ENCODE results near the gene MYOM1. TPM values are rescaled to one million over a fixed set of nuclear protein-coding genes. Genes with fewer than 3 reads are reported as not detected.

The MYOM1 gene
- polyA plus RNA-seq, 4 donors: 1.5 to 7.9 (median 2.8) TPM

DNA sequence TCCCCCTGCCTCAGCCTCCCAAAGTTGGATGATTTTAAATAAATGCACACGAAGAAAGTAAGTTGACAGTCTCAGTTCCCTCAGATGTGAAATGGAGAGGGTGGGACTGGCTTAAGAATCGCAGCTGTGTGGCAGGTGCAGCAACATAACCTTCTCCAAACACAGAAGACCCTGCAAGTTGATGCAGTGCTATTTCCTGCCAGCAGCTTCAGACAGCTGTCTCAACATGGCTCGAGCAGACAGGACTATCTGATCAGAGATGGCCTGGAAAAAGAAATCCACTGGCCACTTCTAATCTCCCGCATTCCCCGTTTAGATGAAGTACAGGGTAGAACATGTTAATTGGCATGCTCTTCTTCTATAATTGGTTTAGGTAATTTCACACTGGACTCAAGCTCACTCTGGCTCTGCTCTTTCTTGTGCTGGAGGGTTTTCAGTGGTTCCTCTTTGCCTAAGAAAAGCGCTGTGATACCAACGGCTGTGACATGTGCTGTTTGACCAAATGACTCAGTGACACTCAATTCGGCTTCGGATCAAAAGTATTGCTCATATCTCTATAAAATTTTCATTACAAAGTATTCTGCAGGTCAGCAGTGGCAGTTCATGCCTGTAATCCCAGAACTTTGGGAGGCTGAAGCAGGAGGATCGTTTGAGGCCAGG is 40.2 kb downstream of the MYOM1 start:
- DNase-seq (no peak), FAIRE-seq (no peak)
- peaks cover 0 to 5% (median 0%) of the 10 kb centered on the region in 3 donors for H3K4me1 ChIP-seq (ENCODE audit: control insufficient read depth in 3 of 3, insufficient read depth in 2 of 3, low read depth in 1 of 3, low read length in 2 of 3)
- H3K4me3 ChIP-seq (ENCODE audit: low read depth in 1 of 3, low read length in 3 of 3): no peak overlapping the region
- no peaks in the 10 kb centered on the region for H3K27me3 ChIP-seq (ENCODE audit: control insufficient read depth in 3 of 3, insufficient read depth in 3 of 3, low read length in 3 of 3)
- H3K27ac ChIP-seq (ENCODE audit: low read depth in 1 of 3, low read length in 2 of 3): peak overlapping the region in 1 of 3 donors; percentile 12
- no peaks in the 10 kb centered on the region for H3K36me3 ChIP-seq (ENCODE audit: control insufficient read depth in 3 of 3, insufficient read depth in 2 of 3, low read depth in 1 of 3, low read length in 3 of 3)
- H3K9me3 ChIP-seq (ENCODE audit: control insufficient read depth in 2 of 2, insufficient read depth in 1 of 2, low read depth in 1 of 2, low read length in 1 of 2): no peaks in the 10 kb centered on the region
- WGBS, 3 donors: 62 to 78% (median 75%) methylated on average over 10 of the region's 10 CpGs

DNA sequence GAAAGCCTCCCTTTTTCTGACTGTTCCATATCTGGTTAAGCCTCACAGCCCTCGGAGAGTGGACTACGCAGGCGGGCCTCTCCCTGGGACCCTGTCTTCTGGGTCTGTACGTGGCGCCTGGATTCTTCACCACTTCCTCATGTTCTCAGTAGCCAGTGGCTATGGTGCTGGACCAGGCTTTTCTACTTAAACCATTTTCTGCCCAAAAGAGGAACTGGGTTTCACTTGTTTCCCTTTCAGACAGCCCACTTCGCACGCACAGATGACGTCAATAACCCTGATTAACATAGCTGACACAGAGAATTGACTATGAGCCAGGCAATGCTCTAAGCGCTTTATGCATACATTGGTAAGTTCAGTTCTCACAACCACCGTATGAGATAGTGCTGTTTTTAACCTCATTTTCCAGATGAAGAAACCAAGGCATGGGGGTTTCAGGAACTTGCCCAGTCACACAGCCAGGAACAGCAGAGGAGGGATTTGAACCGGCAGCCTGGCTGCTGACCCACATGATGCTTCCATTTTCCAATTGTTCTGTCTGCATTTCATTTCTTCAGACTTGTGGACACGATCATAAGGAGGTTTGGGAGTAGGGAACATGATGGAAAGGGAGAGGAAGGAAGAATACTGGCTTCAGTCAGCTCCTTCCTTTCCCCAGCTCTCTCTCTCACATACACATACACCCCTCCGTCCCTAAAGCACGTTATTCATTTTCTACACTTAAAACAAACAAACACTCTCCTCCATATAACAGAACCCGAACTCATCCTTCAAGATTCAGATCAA is 41.7 kb downstream of the MYOM1 start:
- Histone ChIP-seq H3K4me3 (ENCODE audit: low read depth in 1 of 3, low read length in 3 of 3) (no peak overlapping the region), H3K27me3 (ENCODE audit: control insufficient read depth in 3 of 3, insufficient read depth in 3 of 3, low read length in 3 of 3) (no peaks in the 10 kb centered on the region), H3K36me3 (ENCODE audit: control insufficient read depth in 3 of 3, insufficient read depth in 2 of 3, low read depth in 1 of 3, low read length in 3 of 3) (no peaks in the 10 kb centered on the region), H3K27ac (ENCODE audit: low read depth in 1 of 3, low read length in 2 of 3) (peak overlapping the region in 1 of 3 donors; percentile 63), H3K9me3 (ENCODE audit: control insufficient read depth in 2 of 2, insufficient read depth in 1 of 2, low read depth in 1 of 2, low read length in 1 of 2) (no peaks in the 10 kb centered on the region), H3K4me1 (ENCODE audit: control insufficient read depth in 3 of 3, insufficient read depth in 2 of 3, low read depth in 1 of 3, low read length in 2 of 3) (no peaks in the 10 kb centered on the region)
- FAIRE-seq (no peak), DNase-seq (peak; percentile 11 to 22)
- 68 to 92% (median 79%) methylated on average over 15 of the region's 15 CpGs for WGBS, 3 donors

DNA sequence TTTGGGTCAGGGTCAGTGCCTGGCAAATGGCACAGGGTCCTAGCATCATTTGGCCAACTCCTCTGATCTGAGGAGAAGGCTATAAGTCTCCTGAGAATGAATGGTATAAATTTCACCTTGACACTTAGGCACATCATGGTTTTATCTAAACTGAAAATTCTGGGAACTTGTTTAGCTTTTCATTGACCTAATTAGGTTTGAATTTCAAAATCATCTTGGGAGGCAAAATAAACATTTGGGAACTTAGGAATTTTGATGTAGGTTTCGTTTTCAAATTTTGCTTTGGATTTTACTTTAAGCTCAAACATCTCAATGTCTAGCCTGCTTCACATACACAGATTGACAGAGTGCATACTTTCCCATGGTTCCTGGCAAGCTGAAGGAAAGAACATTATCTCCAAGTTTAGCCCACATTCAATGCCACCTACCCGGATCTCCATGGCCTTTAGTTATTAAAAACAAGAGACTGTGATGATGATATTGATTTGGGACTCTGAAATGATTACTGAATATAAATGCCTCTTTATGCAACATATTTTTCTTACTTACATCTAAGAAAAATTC is 44.5 kb downstream of the MYOM1 start:
- Histone ChIP-seq H3K9me3 (ENCODE audit: control insufficient read depth in 2 of 2, insufficient read depth in 1 of 2, low read depth in 1 of 2, low read length in 1 of 2) (no peaks in the 10 kb centered on the region), H3K27me3 (ENCODE audit: control insufficient read depth in 3 of 3, insufficient read depth in 3 of 3, low read length in 3 of 3) (no peaks in the 10 kb centered on the region), H3K4me1 (ENCODE audit: control insufficient read depth in 3 of 3, insufficient read depth in 2 of 3, low read depth in 1 of 3, low read length in 2 of 3) (no peaks in the 10 kb centered on the region), H3K27ac (ENCODE audit: low read depth in 1 of 3, low read length in 2 of 3) (peak overlapping the region in 1 of 3 donors; percentile 62), H3K4me3 (ENCODE audit: low read depth in 1 of 3, low read length in 3 of 3) (no peak overlapping the region), H3K36me3 (ENCODE audit: control insufficient read depth in 3 of 3, insufficient read depth in 2 of 3, low read depth in 1 of 3, low read length in 3 of 3) (no peaks in the 10 kb centered on the region)
- 59 to 65% (median 64%) methylated on average over 2 of the region's 2 CpGs for WGBS, 3 donors
- FAIRE-seq (no peak), DNase-seq (no peak)

DNA sequence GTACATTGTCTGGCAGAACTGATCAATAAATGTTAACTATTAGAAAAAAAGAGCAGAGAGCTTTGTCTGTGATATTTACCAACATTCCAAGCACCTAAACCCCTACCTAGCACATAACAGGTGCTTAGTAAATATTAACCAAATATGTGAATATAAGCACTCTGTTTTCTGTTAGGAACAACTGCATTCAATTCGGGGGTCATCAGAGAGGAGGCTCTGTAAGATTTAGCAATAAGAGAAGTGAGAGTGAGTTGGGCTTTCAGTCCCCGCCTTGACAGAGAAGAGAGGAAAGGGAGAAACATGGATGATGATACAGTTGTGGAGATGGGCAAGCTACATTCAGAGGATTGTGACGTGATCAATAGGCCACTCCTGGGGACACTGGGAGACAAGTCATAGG is 47.7 kb downstream of the MYOM1 start:
- whole genome bisulfite sequencing, 3 donors: 70 to 89% (median 86%) methylated on average over 3 of the region's 3 CpGs
- no peaks in the 10 kb centered on the region for H3K27me3 ChIP-seq (ENCODE audit: control insufficient read depth in 3 of 3, insufficient read depth in 3 of 3, low read length in 3 of 3)
- no peaks in the 10 kb centered on the region for H3K4me1 ChIP-seq (ENCODE audit: control insufficient read depth in 3 of 3, insufficient read depth in 2 of 3, low read depth in 1 of 3, low read length in 2 of 3)
- H3K27ac ChIP-seq (ENCODE audit: low read depth in 1 of 3, low read length in 2 of 3): no peak overlapping the region
- FAIRE-seq: no peak
- DNase-seq: no peak
- H3K36me3 ChIP-seq (ENCODE audit: control insufficient read depth in 3 of 3, insufficient read depth in 2 of 3, low read depth in 1 of 3, low read length in 3 of 3): no peaks in the 10 kb centered on the region
- no peak overlapping the region for H3K4me3 ChIP-seq (ENCODE audit: low read depth in 1 of 3, low read length in 3 of 3)
- no peaks in the 10 kb centered on the region for H3K9me3 ChIP-seq (ENCODE audit: control insufficient read depth in 2 of 2, insufficient read depth in 1 of 2, low read depth in 1 of 2, low read length in 1 of 2)

DNA sequence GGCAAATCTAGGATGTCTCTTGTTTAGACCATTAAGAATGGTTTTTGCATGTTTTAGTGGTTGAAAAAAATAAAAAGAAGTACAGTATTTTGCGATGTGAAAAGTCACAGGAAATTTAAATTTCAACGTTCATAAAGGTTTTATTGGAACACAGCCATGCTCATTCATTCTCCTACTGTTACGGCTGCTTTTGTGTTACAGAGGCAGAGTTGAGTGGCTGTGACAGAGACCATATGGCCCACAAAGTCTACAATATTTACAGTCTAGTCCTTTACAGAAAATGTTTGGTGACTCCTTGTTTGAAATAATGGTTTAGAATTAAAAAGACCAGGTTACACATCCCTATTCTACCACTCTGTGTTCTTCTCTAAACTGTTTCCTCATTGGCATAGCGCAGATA is 48.1 kb downstream of the MYOM1 start:
- 60 to 83% (median 74%) methylated on average over 4 of the region's 4 CpGs for WGBS, 3 donors
- no peaks in the 10 kb centered on the region for H3K9me3 ChIP-seq (ENCODE audit: control insufficient read depth in 2 of 2, insufficient read depth in 1 of 2, low read depth in 1 of 2, low read length in 1 of 2)
- FAIRE-seq (no peak), DNase-seq (no peak)
- no peak overlapping the region for H3K4me3 ChIP-seq (ENCODE audit: low read depth in 1 of 3, low read length in 3 of 3)
- no peaks in the 10 kb centered on the region for H3K4me1 ChIP-seq (ENCODE audit: control insufficient read depth in 3 of 3, insufficient read depth in 2 of 3, low read depth in 1 of 3, low read length in 2 of 3)
- H3K36me3 ChIP-seq (ENCODE audit: control insufficient read depth in 3 of 3, insufficient read depth in 2 of 3, low read depth in 1 of 3, low read length in 3 of 3): no peaks in the 10 kb centered on the region
- no peak overlapping the region for H3K27ac ChIP-seq (ENCODE audit: low read depth in 1 of 3, low read length in 2 of 3)
- H3K27me3 ChIP-seq (ENCODE audit: control insufficient read depth in 3 of 3, insufficient read depth in 3 of 3, low read length in 3 of 3): no peaks in the 10 kb centered on the region

DNA sequence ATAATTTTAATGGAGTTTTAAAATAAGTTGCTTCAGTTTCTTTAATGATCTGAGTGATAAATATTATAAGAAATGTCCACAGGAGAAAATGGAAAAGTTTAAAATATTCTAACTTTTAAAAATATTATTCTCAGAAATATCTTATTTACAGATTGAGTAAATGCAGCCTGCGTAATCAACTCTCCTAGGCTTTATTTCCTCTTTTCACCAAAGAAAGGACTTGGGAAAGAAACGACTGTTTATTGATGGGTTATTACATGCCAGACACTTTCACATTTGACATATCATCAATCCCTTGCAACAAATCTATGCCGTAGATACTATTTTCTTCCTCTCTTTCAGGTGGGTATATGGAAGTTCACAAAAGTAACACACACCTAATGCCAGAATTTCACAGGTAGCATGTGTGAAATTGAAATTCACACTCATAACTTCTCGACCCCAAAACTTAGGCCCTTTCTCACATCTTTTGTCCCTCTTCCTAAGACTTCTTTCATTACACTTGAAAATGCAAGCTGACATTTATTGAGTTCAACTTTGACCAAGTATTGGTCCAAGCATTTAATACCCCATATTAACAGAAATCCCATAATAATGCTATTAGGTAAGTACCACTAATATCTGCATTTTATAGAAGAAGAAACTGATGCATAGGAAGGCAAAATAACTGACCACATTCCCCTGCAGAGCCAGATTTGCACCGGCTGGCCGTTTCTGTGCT is 49.2 kb downstream of the MYOM1 start:
- Histone ChIP-seq H3K27me3 (ENCODE audit: control insufficient read depth in 3 of 3, insufficient read depth in 3 of 3, low read length in 3 of 3) (no peaks in the 10 kb centered on the region), H3K4me1 (ENCODE audit: control insufficient read depth in 3 of 3, insufficient read depth in 2 of 3, low read depth in 1 of 3, low read length in 2 of 3) (no peaks in the 10 kb centered on the region), H3K9me3 (ENCODE audit: control insufficient read depth in 2 of 2, insufficient read depth in 1 of 2, low read depth in 1 of 2, low read length in 1 of 2) (no peaks in the 10 kb centered on the region), H3K4me3 (ENCODE audit: low read depth in 1 of 3, low read length in 3 of 3) (no peak overlapping the region), H3K27ac (ENCODE audit: low read depth in 1 of 3, low read length in 2 of 3) (no peak overlapping the region), H3K36me3 (ENCODE audit: control insufficient read depth in 3 of 3, insufficient read depth in 2 of 3, low read depth in 1 of 3, low read length in 3 of 3) (no peaks in the 10 kb centered on the region)
- no peak for FAIRE-seq
- no peak for DNase-seq
- WGBS, 3 donors: 83 to 88% (median 86%) methylated on average over 6 of the region's 6 CpGs

DNA sequence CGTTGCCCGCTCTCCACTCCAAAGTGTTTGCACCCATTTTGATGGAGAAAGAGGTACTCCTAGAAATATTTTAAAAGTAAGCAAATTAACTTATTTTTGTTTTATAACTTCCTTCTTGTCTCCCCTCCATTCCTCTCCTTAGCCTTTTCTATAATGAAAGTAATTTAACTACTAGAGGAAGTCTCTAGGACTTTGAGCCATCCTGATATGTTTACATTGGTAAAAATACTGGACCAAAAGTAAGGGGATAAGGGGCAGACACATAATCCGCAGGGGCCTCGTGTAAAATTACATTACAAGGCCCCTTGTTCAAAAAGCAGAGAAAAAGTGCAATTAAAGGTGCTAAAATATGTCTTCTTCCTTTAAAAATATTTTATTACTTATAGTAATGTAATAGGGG is 55.4 kb downstream of the MYOM1 start:
- Histone ChIP-seq H3K4me1 (ENCODE audit: control insufficient read depth in 3 of 3, insufficient read depth in 2 of 3, low read depth in 1 of 3, low read length in 2 of 3) (peaks cover 0 to 5% (median 0%) of the 10 kb centered on the region in 3 donors), H3K9me3 (ENCODE audit: control insufficient read depth in 2 of 2, insufficient read depth in 1 of 2, low read depth in 1 of 2, low read length in 1 of 2) (peaks cover 0 to 4% of the 10 kb centered on the region in 2 donors), H3K27me3 (ENCODE audit: control insufficient read depth in 3 of 3, insufficient read depth in 3 of 3, low read length in 3 of 3) (no peaks in the 10 kb centered on the region), H3K4me3 (ENCODE audit: low read depth in 1 of 3, low read length in 3 of 3) (no peak overlapping the region), H3K27ac (ENCODE audit: low read depth in 1 of 3, low read length in 2 of 3) (no peak overlapping the region), H3K36me3 (ENCODE audit: control insufficient read depth in 3 of 3, insufficient read depth in 2 of 3, low read depth in 1 of 3, low read length in 3 of 3) (no peaks in the 10 kb centered on the region)
- FAIRE-seq (no peak), DNase-seq (no peak)
- 67 to 73% (median 71%) methylated on average over 4 of the region's 4 CpGs for WGBS, 3 donors

DNA sequence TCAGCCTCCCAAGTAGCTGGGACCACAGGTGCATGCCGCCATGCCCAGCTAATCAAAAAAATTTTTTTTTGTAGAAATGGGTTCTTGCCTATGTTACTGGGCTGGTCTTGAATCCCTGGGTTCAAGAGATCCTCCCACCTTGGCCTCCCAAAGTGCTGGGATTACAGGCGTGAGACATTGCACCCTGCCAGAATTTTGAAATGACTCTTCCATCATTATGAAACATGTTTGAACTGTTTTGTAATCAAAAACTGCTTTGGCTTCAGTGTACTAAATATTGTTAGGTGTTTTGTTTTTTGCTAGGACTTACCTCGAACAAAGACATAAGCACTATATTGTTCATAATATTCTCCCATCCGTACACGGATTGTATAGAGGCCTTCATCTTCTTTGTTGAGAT is 55.8 kb downstream of the MYOM1 start:
- H3K27me3 ChIP-seq (ENCODE audit: control insufficient read depth in 3 of 3, insufficient read depth in 3 of 3, low read length in 3 of 3): no peaks in the 10 kb centered on the region
- peaks cover 0 to 4% of the 10 kb centered on the region in 2 donors for H3K9me3 ChIP-seq (ENCODE audit: control insufficient read depth in 2 of 2, insufficient read depth in 1 of 2, low read depth in 1 of 2, low read length in 1 of 2)
- 75 to 88% (median 83%) methylated on average over 5 of the region's 5 CpGs for WGBS, 3 donors
- no peak overlapping the region for H3K27ac ChIP-seq (ENCODE audit: low read depth in 1 of 3, low read length in 2 of 3)
- DNase-seq (no peak), FAIRE-seq (no peak)
- H3K36me3 ChIP-seq (ENCODE audit: control insufficient read depth in 3 of 3, insufficient read depth in 2 of 3, low read depth in 1 of 3, low read length in 3 of 3): no peaks in the 10 kb centered on the region
- no peak overlapping the region for H3K4me3 ChIP-seq (ENCODE audit: low read depth in 1 of 3, low read length in 3 of 3)
- peaks cover 0 to 5% (median 0%) of the 10 kb centered on the region in 3 donors for H3K4me1 ChIP-seq (ENCODE audit: control insufficient read depth in 3 of 3, insufficient read depth in 2 of 3, low read depth in 1 of 3, low read length in 2 of 3)
